ENCODE data around the gene CUBN.

- TF ChIP-seq CEBPG (CRISPR knock-in tag; IDR thresholded peaks at IDR 0.05) = no peak
- TF ChIP-seq ZBTB33 (CRISPR knock-in tag; IDR thresholded peaks at IDR 0.05) = no peak
- no peak for TF ChIP-seq CHD2 (IDR thresholded peaks at IDR 0.05; ENCODE audit: low read depth, low read length)
- no peak for TF ChIP-seq E2F1 (CRISPR knock-in tag; IDR thresholded peaks at IDR 0.05)
- TF ChIP-seq RAD21 (CRISPR knock-in tag; IDR thresholded peaks at IDR 0.05) = no peak
- no peak for TF ChIP-seq CTCF (CRISPR knock-in tag; IDR thresholded peaks at IDR 0.05)
- TF ChIP-seq HMG20B (CRISPR knock-in tag; conservative IDR thresholded peaks at IDR 0.05) = no peak
- no peak for TF ChIP-seq ZNF782 (CRISPR knock-in tag; IDR thresholded peaks at IDR 0.05; ENCODE audit: borderline replicate concordance)
- no peak for TF ChIP-seq NR0B2 (CRISPR knock-in tag; IDR thresholded peaks at IDR 0.05)
- no peak for TF ChIP-seq ZBTB1 (CRISPR knock-in tag; IDR thresholded peaks at IDR 0.05; ENCODE audit: borderline replicate concordance)
- TF ChIP-seq MAFK (conservative IDR thresholded peaks at IDR 0.05 in 1 of 2, IDR thresholded peaks at IDR 0.05 in 1 of 2; ENCODE audit: low read length in 2 of 2) = no peak
- TF ChIP-seq IKZF4 (CRISPR knock-in tag; IDR thresholded peaks at IDR 0.05; ENCODE audit: borderline replicate concordance, low read depth, not compliant biosample characterization) = no peak
Observed at GRCh38 chr10:16913266-16913665, 216.3 kb downstream of the CUBN start.
